HFF-Myc (cell line): ENCODE measurements around the gene TYROBP.
A peak's percentile ranks its signal among the peaks of the same experiment; 100 is the strongest.

ENCODE experiments used
- DNase-seq: peaks from one replicate; pipeline ENCODE4 v3.0.0-alpha.2; 2011; ENCODE audit warnings: low read depth; ENCODE audit errors: extremely low read depth
- H3K4me3 ChIP-seq: replicated peaks from 2 replicates; pipeline ENCODE4 v1.5.1; 2011; ENCODE audit warnings: low read depth, mild to moderate bottlenecking, control low read depth, low read length
- CTCF ChIP-seq: IDR thresholded peaks from 2 replicates; pipeline ENCODE4 v1.5.1; 2012; ENCODE audit warnings: mild to moderate bottlenecking, low read depth, low read length, control low read depth; ENCODE audit errors: missing control alignments

TYROBP gene

GRCh38 chr19:35901055-35901644 lies 6.9 kb downstream of the TYROBP start:
- no peak for TF ChIP-seq CTCF
- H3K4me3 ChIP-seq = peak overlapping the region; percentile 79
- no peak for DNase-seq

- no peak for TF ChIP-seq CTCF
- H3K4me3 ChIP-seq = peak overlapping the region; percentile 79
- peak; percentile 38 for DNase-seq
Observed at GRCh38 chr19:35899547-35900214, 8.4 kb downstream of the TYROBP start.

- DNase-seq = no peak
- no peak for TF ChIP-seq CTCF
- peak overlapping the region; percentile 79 for H3K4me3 ChIP-seq
Observed at GRCh38 chr19:35898499-35898809, 9.6 kb downstream of the TYROBP start.

GRCh38 chr19:35897706-35898451 lies 10.2 kb downstream of the TYROBP start:
- no peak for TF ChIP-seq CTCF
- peak overlapping the region; percentile 79 for H3K4me3 ChIP-seq
- no peak for DNase-seq

- no peak overlapping the region for H3K4me3 ChIP-seq
- DNase-seq = no peak
- no peak for TF ChIP-seq CTCF
Observed at GRCh38 chr19:35896643-35897040, 11.5 kb downstream of the TYROBP start.

GRCh38 chr19:35895911-35896642 lies 12.0 kb downstream of the TYROBP start:
- H3K4me3 ChIP-seq = no peak overlapping the region
- no peak for DNase-seq
- no peak for TF ChIP-seq CTCF
